IMR-90 (cell line): ENCODE measurements around the gene CYP2R1. TPM values are rescaled to one million over a fixed set of nuclear protein-coding genes. Genes with fewer than 3 reads are reported as not detected.

Experiments
- ATAC-seq: fragments of 200-7000 bp; cut with Tn5 transposase; 2 replicates; pipeline ENCODE4 v1.9.1; 2020; ENCODE audit warnings: low read depth, mild to moderate bottlenecking, moderate library complexity
- BruUV-seq: library from RNA; stranded (reverse); fragments of 400-500 nt; replicated peaks from 2 replicates; lab custom pipeline; 2021; lab: Mats Ljungman, UMichigan
- CTCF ChIA-PET: fragments of 300-600 bp; formaldehyde crosslinking; extraction: SDS; loops from one replicate; lab custom pipeline; 2021; ENCODE audit warnings: antibody characterized with exemption; lab: Yijun Ruan, JAX
- POLR2A ChIA-PET: fragments of 300-600 bp; sonication (Branson Sonifier 250); formaldehyde crosslinking; loops from one replicate; lab custom pipeline; 2022; ENCODE audit warnings: antibody characterized with exemption; ENCODE audit not compliant: unreplicated experiment; lab: Charles Lee
- DNase-seq: peaks from one replicate; pipeline ENCODE4 v3.0.0; 2013
- H2AFZ ChIP-seq: replicated peaks from 2 replicates; pipeline ENCODE3; 2013; ENCODE audit warnings: low read length, mild to moderate bottlenecking; ENCODE audit not compliant: poor library complexity
- H2AK5ac ChIP-seq: 2 replicates; pipeline ENCODE4 v1.6.1; 2013; ENCODE audit warnings: low read depth, low read length, inconsistent platforms
- H2AK9ac ChIP-seq: replicated peaks from 2 replicates; pipeline ENCODE3; 2013; ENCODE audit warnings: mild to moderate bottlenecking, low read depth, low read length, moderate library complexity; ENCODE audit not compliant: poor library complexity
- H2BK120ac ChIP-seq: 2 replicates; pipeline ENCODE4 v1.6.1; 2013; ENCODE audit warnings: low read depth, low read length, inconsistent platforms
- H2BK15ac ChIP-seq: 3 replicates; pipeline ENCODE4 v1.6.1; 2013; ENCODE audit warnings: low read depth, low read length, inconsistent platforms
- H2BK20ac ChIP-seq: 2 replicates; pipeline ENCODE4 v1.6.1; 2013; ENCODE audit warnings: low read depth, mild to moderate bottlenecking, inconsistent platforms, low read length, moderate library complexity
- H2BK5ac ChIP-seq: 2 replicates; pipeline ENCODE4 v1.6.1; 2013; ENCODE audit warnings: mild to moderate bottlenecking, low read depth, low read length, inconsistent platforms; ENCODE audit not compliant: poor library complexity, severe bottlenecking
- H3K14ac ChIP-seq: replicated peaks from 2 replicates; pipeline ENCODE4 v1.6.1; 2013; ENCODE audit warnings: low read depth, low read length, inconsistent platforms
- H3K18ac ChIP-seq: 2 replicates; pipeline ENCODE4 v1.6.1; 2013; ENCODE audit warnings: low read depth, low read length, control low read depth
- H3K23ac ChIP-seq: 2 replicates; pipeline ENCODE4 v1.6.1; 2013; ENCODE audit warnings: low read depth, low read length, inconsistent platforms
- H3K27ac ChIP-seq: 2 replicates; pipeline ENCODE4 v1.5.1; 2013; ENCODE audit warnings: mild to moderate bottlenecking, control low read depth, low read length; ENCODE audit not compliant: insufficient read depth
- H3K27me3 ChIP-seq: 2 replicates; pipeline ENCODE4 v1.6.1; 2013; ENCODE audit warnings: low read length; ENCODE audit not compliant: control insufficient read depth, insufficient read depth
- H3K36me3 ChIP-seq: 2 replicates; pipeline ENCODE4 v1.6.1; 2013; ENCODE audit warnings: low read length, mixed read lengths; ENCODE audit not compliant: control insufficient read depth, insufficient read depth
- H3K4ac ChIP-seq: 2 replicates; pipeline ENCODE4 v1.6.1; 2013; ENCODE audit warnings: low read depth, low read length, inconsistent platforms
- H3K4me1 ChIP-seq: 2 replicates; pipeline ENCODE4 v1.6.1; 2013; ENCODE audit warnings: low read length, mixed read lengths; ENCODE audit not compliant: control insufficient read depth, insufficient read depth
- H3K4me2 ChIP-seq: 2 replicates; pipeline ENCODE4 v1.6.1; 2013; ENCODE audit warnings: low read depth, mild to moderate bottlenecking, control low read depth, low read length, moderate library complexity
- H3K4me3 ChIP-seq: 2 replicates; pipeline ENCODE4 v1.5.1; 2013; ENCODE audit warnings: low read depth, mild to moderate bottlenecking, control low read depth, low read length, moderate library complexity; ENCODE audit not compliant: insufficient read depth
- H3K56ac ChIP-seq: 2 replicates; pipeline ENCODE4 v1.6.1; 2013; ENCODE audit warnings: low read length, inconsistent platforms; ENCODE audit not compliant: insufficient read depth; ENCODE audit errors: extremely low read depth
- H3K79me1 ChIP-seq, 2 experiments: 2 replicates each; pipeline ENCODE4 v1.6.1; 2013; ENCODE audit warnings: low read length in 2 of 2, inconsistent platforms in 1 of 2, low read depth in 1 of 2
- H3K9ac ChIP-seq: 2 replicates; pipeline ENCODE4 v1.6.1; 2013; ENCODE audit warnings: low read depth, low read length, control low read depth
- H3K9me1 ChIP-seq: 2 replicates; pipeline ENCODE4 v1.6.1; 2013; ENCODE audit warnings: low read length, inconsistent platforms; ENCODE audit not compliant: insufficient read depth
- H3K9me3 ChIP-seq: 2 replicates; pipeline ENCODE4 v1.6.1; 2013; ENCODE audit warnings: low read length; ENCODE audit not compliant: control insufficient read depth, insufficient read depth
- H4K20me1 ChIP-seq: 2 replicates; pipeline ENCODE4 v1.6.1; 2013; ENCODE audit warnings: low read length, inconsistent platforms; ENCODE audit not compliant: insufficient read depth
- H4K5ac ChIP-seq: 2 replicates; pipeline ENCODE4 v1.6.1; 2013; ENCODE audit warnings: mild to moderate bottlenecking, low read depth, low read length, control low read depth
- H4K8ac ChIP-seq, 2 experiments: 2 replicates each; pipeline ENCODE4 v1.6.1; 2013; ENCODE audit warnings: low read depth in 2 of 2, low read length in 2 of 2, control low read depth in 1 of 2, inconsistent platforms in 1 of 2
- H4K91ac ChIP-seq: 2 replicates; pipeline ENCODE4 v1.6.1; 2013; ENCODE audit warnings: low read depth, low read length, inconsistent platforms; ENCODE audit not compliant: insufficient read depth
- FOS ChIP-seq: fragments of 150-350 bp; IDR thresholded peaks from 2 replicates; pipeline ENCODE4 v1.6.1; 2016; ENCODE audit warnings: low read depth, low read length
- RAD21 ChIP-seq: IDR thresholded peaks from 2 replicates; pipeline ENCODE4 v1.6.1; 2012; ENCODE audit warnings: low read length, improper control_type of control experiment
- SMC3 ChIP-seq: fragments of 150-350 bp; IDR thresholded peaks from 2 replicates; pipeline ENCODE4 v1.6.1; 2016; ENCODE audit warnings: low read depth, mild to moderate bottlenecking, antibody characterized with exemption, low read length, moderate library complexity
- WGBS, 2 experiments: methylation state at CpG; one replicate each; pipeline versions ENCODE4 v1.1.5 to v1.1.7; 2013; ENCODE audit warnings: missing lambda C conversion rate in 2 of 2; ENCODE audit not compliant: insufficient read length in 1 of 2; ENCODE audit errors: extremely low coverage in 2 of 2; 5-methylcytosine and 5-hydroxymethylcytosine counted together
- dilution Hi-C: fragments of 300-500 bp; cut with HindIII; formaldehyde crosslinking; loops from one replicate; pipeline ENCODE4 v1.14.3; 2018; ENCODE audit warnings: low sequenced_read_pairs; ENCODE audit not compliant: unreplicated experiment
- in situ Hi-C: fragments of 300-500 bp; cut with MboI; formaldehyde crosslinking; loops from 3 replicates; pipeline ENCODE4 v1.14.3; 2019; ENCODE audit warnings: low sequenced_read_pairs, inconsistent platforms, mixed read lengths
- intact Hi-C: fragments of 100-400 bp; cut with micrococcal nuclease; formaldehyde crosslinking; loops from 2 replicates; pipeline ENCODE4 v1.10.0; 2022
- polyA plus RNA-seq, 3 experiments: library from polyadenylated mRNA; depleted of rRNA; stranded (reverse); fragments of >200 nt; gene quantifications; 2 replicates each; pipeline ENCODE4 v1.2.3, GENCODE V29; 2012; ENCODE audit warnings: low replicate concordance in 1 of 3
- total RNA-seq: library from RNA; depleted of rRNA; stranded (reverse); fragments of >200 nt; gene quantifications from 2 replicates; pipeline ENCODE4 v1.2.3, GENCODE V29; 2012
- TF ChIP-seq, protein P1 (sequence below): conservative IDR thresholded peaks from 2 replicates; pipeline ENCODE4 v1.5.1; 2012; ENCODE audit warnings: mild to moderate bottlenecking, low read depth, low read length, improper control_type of control experiment

CYP2R1 gene
- total and polyA plus RNA-seq, 2 of the 4 experiments (the other 2 are of a cell fraction): 4.7 to 5.2 TPM

DNA sequence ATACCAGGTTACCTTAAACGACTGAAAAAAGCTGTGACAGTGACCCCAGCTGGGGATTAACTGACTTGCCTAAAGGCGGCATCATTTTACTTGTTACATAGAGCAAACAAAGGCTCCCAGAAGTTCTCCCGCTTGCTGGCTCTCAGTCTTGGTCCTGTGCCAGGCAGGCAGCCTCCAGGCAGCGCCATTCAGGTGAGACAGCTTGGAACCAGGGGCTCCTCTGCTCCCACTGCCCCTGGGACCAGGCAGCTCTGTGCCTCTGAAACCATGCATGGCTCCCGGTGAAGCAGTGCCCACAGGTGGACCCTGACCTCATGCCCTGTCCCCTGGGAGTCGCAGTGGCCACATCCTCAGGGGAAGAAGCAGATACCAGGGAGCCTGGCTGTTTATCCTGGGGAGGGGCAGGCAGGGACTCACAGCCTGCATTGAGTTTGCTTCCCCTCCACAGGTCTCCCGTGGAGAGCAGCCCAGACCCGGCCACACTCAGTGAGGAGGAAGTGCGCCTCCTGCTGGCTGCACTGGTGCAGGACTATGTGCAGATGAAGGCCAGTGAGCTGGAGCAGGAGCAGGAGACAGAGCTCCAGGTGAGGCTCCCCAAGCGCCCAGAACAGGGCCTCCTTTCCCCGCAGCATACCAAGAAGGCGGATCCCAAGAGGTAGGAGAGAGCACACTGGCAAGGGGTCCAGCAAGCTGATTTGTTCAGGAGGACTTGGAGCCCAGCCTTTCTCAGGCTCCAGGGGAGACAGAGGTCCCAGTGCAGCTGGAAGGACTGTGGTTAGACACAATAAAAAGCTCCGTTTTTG is 15.6 kb upstream of the CYP2R1 start:
- no peak overlapping the region for H3K4me3 ChIP-seq
- H3K4ac ChIP-seq: no peak overlapping the region
- POLR2A ChIA-PET: no interaction called here
- no peak overlapping the region for H3K23ac ChIP-seq
- H2BK120ac ChIP-seq: no peak overlapping the region
- no peaks in the 10 kb centered on the region for H3K36me3 ChIP-seq
- peak; percentile 21 for DNase-seq
- no peak overlapping the region for H2AK9ac ChIP-seq
- H3K56ac ChIP-seq: no peak overlapping the region
- H3K9me3 ChIP-seq: no peaks in the 10 kb centered on the region
- no peak overlapping the region for H4K91ac ChIP-seq
- H3K79me1 ChIP-seq: no peaks in the 10 kb centered on the region
- H3K4me2 ChIP-seq: no peak overlapping the region
- H4K20me1 ChIP-seq: no peaks in the 10 kb centered on the region
- H3K27me3 ChIP-seq: peaks cover 1% of the 10 kb centered on the region
- no peak overlapping the region for H2BK5ac ChIP-seq
- ATAC-seq: peak; percentile 77
- no peak overlapping the region for H2BK15ac ChIP-seq
- intact Hi-C loops (loop anchor here (1.0 to 10.0 kb wide), 7 partner anchors 117 to 385 kb away; partner anchors contain the start of genes PDE3B and PSMA1), dilution Hi-C loops (no loop called here), in situ Hi-C loops (loop anchor here (5.0 kb wide), 1 partner anchor 115 kb away; no protein-coding TSS in a partner anchor)
- H4K8ac ChIP-seq: no peak overlapping the region
- no peak overlapping the region for H3K14ac ChIP-seq
- H2AFZ ChIP-seq: no peak overlapping the region
- H3K18ac ChIP-seq: no peak overlapping the region
- no peak overlapping the region for H2AK5ac ChIP-seq
- H3K4me1 ChIP-seq: no peaks in the 10 kb centered on the region
- H2BK20ac ChIP-seq: no peak overlapping the region
- CTCF ChIA-PET: interaction anchor here (0.6 to 2.3 kb wide), 21 partner anchors 10 to 350 kb away, joined by 3 to 17 read pairs (median 4); partner anchors contain the start of gene CYP2R1
- no peak overlapping the region for H4K5ac ChIP-seq
- no peak overlapping the region for H3K9ac ChIP-seq
- BruUV-seq: no TSS peak
- TF ChIP-seq RAD21 (peak; percentile 52), FOS (no peak), SMC3 (peak; percentile 51)
- TF ChIP-seq, protein P1, sequence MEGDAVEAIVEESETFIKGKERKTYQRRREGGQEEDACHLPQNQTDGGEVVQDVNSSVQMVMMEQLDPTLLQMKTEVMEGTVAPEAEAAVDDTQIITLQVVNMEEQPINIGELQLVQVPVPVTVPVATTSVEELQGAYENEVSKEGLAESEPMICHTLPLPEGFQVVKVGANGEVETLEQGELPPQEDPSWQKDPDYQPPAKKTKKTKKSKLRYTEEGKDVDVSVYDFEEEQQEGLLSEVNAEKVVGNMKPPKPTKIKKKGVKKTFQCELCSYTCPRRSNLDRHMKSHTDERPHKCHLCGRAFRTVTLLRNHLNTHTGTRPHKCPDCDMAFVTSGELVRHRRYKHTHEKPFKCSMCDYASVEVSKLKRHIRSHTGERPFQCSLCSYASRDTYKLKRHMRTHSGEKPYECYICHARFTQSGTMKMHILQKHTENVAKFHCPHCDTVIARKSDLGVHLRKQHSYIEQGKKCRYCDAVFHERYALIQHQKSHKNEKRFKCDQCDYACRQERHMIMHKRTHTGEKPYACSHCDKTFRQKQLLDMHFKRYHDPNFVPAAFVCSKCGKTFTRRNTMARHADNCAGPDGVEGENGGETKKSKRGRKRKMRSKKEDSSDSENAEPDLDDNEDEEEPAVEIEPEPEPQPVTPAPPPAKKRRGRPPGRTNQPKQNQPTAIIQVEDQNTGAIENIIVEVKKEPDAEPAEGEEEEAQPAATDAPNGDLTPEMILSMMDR: peak; percentile 58
- H3K9me1 ChIP-seq: no peaks in the 10 kb centered on the region
- 46% methylated on average over 8 of the region's 13 CpGs; no CpG with 5 or more reads in 1 of the 2 experiments for WGBS, 2 experiments
- H3K27ac ChIP-seq: no peak overlapping the region
